Lung (tissue), 12 donors: ENCODE results near the gene LY6G6D. TPM values are rescaled to one million over a fixed set of nuclear protein-coding genes. Genes with fewer than 3 reads are reported as not detected.
A peak's percentile ranks its signal among the peaks of the same experiment; 100 is the strongest.

Source experiments
- ATAC-seq: fragments of 200-7000 bp; cut with Tn5 transposase; one replicate; pipeline ENCODE4 v1.9.1; 2020; ENCODE audit warnings: moderate number of reproducible peaks; ENCODE audit not compliant: insufficient read depth, low FRiP score
- DNase-seq, 3 donors: peaks; one replicate each; pipeline ENCODE4 v3.0.0-alpha.2; 2013 to 2017
- H3K27ac ChIP-seq, 2 donors: one replicate each; pipeline ENCODE4 v1.5.1; 2013; ENCODE audit warnings: mild to moderate bottlenecking in 2 of 2, moderate library complexity in 2 of 2, control low read depth in 1 of 2, inconsistent platforms in 1 of 2, low read depth in 1 of 2, low read length in 1 of 2
- H3K27me3 ChIP-seq, 3 donors: one replicate each; pipeline ENCODE4 v1.5.1; 2013; ENCODE audit warnings: low read length in 2 of 3; ENCODE audit not compliant: control insufficient read depth in 3 of 3, insufficient read depth in 3 of 3
- H3K36me3 ChIP-seq, 4 donors: one replicate each; pipeline ENCODE4 v1.5.1; 2013; ENCODE audit warnings: low read length in 4 of 4, mild to moderate bottlenecking in 1 of 4, moderate library complexity in 1 of 4; ENCODE audit not compliant: control insufficient read depth in 4 of 4, insufficient read depth in 4 of 4
- H3K4me1 ChIP-seq, 5 donors: one replicate each; pipeline ENCODE4 v1.5.1; 2013; ENCODE audit warnings: low read length in 5 of 5, mild to moderate bottlenecking in 2 of 5, moderate library complexity in 1 of 5; ENCODE audit not compliant: control insufficient read depth in 5 of 5, insufficient read depth in 5 of 5
- H3K4me3 ChIP-seq: one replicate; pipeline ENCODE4 v1.5.1; 2013; ENCODE audit warnings: mild to moderate bottlenecking, control low read depth, moderate library complexity
- H3K9ac ChIP-seq, 2 donors: one replicate each; pipeline ENCODE4 v1.5.1; 2013; ENCODE audit warnings: low read length in 2 of 2, control low read depth in 1 of 2; ENCODE audit not compliant: insufficient read depth in 1 of 2
- H3K9me3 ChIP-seq, 4 donors: one replicate each; pipeline ENCODE4 v1.5.1; 2013; ENCODE audit warnings: low read length in 3 of 4, mild to moderate bottlenecking in 1 of 4, moderate library complexity in 1 of 4; ENCODE audit not compliant: control insufficient read depth in 4 of 4, insufficient read depth in 3 of 4
- WGBS, 2 donors: extraction: QIAGEN DNeasy Blood & Tissue Kit; methylation state at CpG; one replicate each; pipeline ENCODE4 v1.1.7; 2013; 5-methylcytosine and 5-hydroxymethylcytosine counted together
- polyA plus RNA-seq, 2 donors: library from polyadenylated mRNA; stranded (reverse); fragments of 200-250 nt; gene quantifications; one replicate each; pipeline ENCODE4 v1.2.1, GENCODE V29; 2013
- total RNA-seq, 2 donors: library from RNA; depleted of rRNA in 1 of 2; stranded (reverse); fragments of >200 nt in 1 of 2; gene quantifications; one replicate each; pipeline ENCODE4 v1.2.1, GENCODE V29; 2014 to 2021
- TF ChIP-seq, protein P1 (sequence below): IDR thresholded peaks from 2 replicates; pipeline ENCODE4 v1.5.1; 2012; ENCODE audit warnings: mild to moderate bottlenecking; ENCODE audit errors: control extremely low read depth, extremely low read depth
- donor health status: control.
- donor health status: control.
- donor health status: Bipolar disorder and iron deficiency.
- donor health status: healthy.
- donor health status: DM: yes; HTN: yes; CAD: no.

Gene LY6G6D
- total and polyA plus RNA-seq, 4 donors, result not detected

DNA sequence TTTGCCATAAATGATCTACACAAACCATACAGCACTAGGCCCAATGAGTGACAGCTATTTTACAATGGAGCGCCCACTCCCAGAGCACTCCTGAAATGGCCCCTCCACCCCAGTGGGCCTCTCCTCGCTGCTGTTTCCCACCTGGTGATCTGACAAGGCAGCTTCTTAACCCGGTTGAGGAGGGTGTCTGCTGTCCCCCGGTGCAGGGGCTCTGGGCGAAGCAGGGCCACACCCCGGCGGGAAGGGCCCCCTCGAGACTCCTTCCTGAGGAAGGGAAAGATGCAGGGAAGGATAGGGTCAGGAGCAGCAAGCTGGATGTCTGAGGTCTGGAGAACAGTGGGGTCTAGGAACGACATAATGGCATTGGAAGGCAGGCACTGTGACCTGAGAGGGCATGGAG is 22.3 kb upstream of the LY6G6D start:
- ATAC-seq (no peak), DNase-seq (no peak)
- H3K4me3 ChIP-seq, result no peak overlapping the region
- TF ChIP-seq, protein P1, sequence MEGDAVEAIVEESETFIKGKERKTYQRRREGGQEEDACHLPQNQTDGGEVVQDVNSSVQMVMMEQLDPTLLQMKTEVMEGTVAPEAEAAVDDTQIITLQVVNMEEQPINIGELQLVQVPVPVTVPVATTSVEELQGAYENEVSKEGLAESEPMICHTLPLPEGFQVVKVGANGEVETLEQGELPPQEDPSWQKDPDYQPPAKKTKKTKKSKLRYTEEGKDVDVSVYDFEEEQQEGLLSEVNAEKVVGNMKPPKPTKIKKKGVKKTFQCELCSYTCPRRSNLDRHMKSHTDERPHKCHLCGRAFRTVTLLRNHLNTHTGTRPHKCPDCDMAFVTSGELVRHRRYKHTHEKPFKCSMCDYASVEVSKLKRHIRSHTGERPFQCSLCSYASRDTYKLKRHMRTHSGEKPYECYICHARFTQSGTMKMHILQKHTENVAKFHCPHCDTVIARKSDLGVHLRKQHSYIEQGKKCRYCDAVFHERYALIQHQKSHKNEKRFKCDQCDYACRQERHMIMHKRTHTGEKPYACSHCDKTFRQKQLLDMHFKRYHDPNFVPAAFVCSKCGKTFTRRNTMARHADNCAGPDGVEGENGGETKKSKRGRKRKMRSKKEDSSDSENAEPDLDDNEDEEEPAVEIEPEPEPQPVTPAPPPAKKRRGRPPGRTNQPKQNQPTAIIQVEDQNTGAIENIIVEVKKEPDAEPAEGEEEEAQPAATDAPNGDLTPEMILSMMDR, result no peak
- H3K4me1 ChIP-seq, result peaks cover 0 to 11% (median 0%) of the 10 kb centered on the region in 5 donors
- H3K9ac ChIP-seq, result no peak overlapping the region
- no peak overlapping the region for H3K27ac ChIP-seq
- no peaks in the 10 kb centered on the region for H3K27me3 ChIP-seq
- no peaks in the 10 kb centered on the region for H3K9me3 ChIP-seq
- WGBS, 2 donors, result 90 to 94% methylated on average over 9 of the region's 9 CpGs
- H3K36me3 ChIP-seq, result peaks cover 18 to 67% (median 29%) of the 10 kb centered on the region in 4 donors

DNA sequence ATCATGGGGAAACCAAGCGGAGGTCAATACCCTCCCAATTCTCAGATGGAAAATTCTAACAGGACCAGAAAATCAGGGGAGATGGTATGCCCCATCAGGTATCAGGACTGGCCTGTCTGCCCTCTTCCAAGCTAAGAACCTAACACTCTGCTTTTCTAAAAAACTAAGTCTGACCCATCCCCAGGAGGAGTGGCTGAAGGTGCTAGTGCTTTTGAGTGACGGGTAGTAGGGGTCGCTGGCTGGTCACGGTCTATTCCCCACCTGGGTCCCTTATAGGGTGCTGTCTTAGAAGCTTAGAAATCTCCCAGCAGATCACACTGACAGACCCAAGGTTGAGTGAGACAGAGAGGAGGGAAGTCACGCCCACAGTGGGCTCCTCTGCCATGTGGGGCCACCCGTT is 21.6 kb upstream of the LY6G6D start:
- H3K27ac ChIP-seq, result no peak overlapping the region
- H3K27me3 ChIP-seq, result no peaks in the 10 kb centered on the region
- H3K4me1 ChIP-seq, result peaks cover 0 to 11% (median 0%) of the 10 kb centered on the region in 5 donors
- no peak overlapping the region for H3K9ac ChIP-seq
- TF ChIP-seq, protein P1, result no peak
- DNase-seq, result no peak
- ATAC-seq, result no peak
- no peaks in the 10 kb centered on the region for H3K9me3 ChIP-seq
- H3K4me3 ChIP-seq, result no peak overlapping the region
- WGBS, 2 donors, result 89 to 95% methylated on average over 6 of the region's 6 CpGs
- H3K36me3 ChIP-seq, result peaks cover 15 to 60% (median 24%) of the 10 kb centered on the region in 4 donors

GRCh38 chr6:31697555-31697954 is 17.6 kb upstream of the LY6G6D start:
- Histone ChIP-seq H3K9ac (peak overlapping the region in 1 of 2 donors; percentile 25), H3K27ac (no peak overlapping the region), H3K27me3 (no peaks in the 10 kb centered on the region), H3K9me3 (no peaks in the 10 kb centered on the region), H3K4me3 (no peak overlapping the region), H3K36me3 (peaks cover 12 to 36% (median 21%) of the 10 kb centered on the region in 4 donors), H3K4me1 (peaks cover 7 to 17% (median 11%) of the 10 kb centered on the region in 5 donors)
- DNase-seq, result no peak
- no peak for ATAC-seq
- TF ChIP-seq, protein P1, result no peak
- 51 to 57% methylated on average over 3 of the region's 3 CpGs for WGBS, 2 donors
